H9 (cell line): Measurements from ENCODE around the gene DOCK2. TPM values are rescaled to one million over a fixed set of nuclear protein-coding genes. Genes with fewer than 3 reads are reported as not detected.

Experiments used
- DNase-seq: peaks from one replicate; pipeline ENCODE4 v3.0.0-alpha.2; 2017
- H2AFZ ChIP-seq: one replicate; pipeline ENCODE4 v1.6.1; 2013; ENCODE audit warnings: mild to moderate bottlenecking, low read length, control low read depth, moderate library complexity
- H2AK5ac ChIP-seq: 2 replicates; pipeline ENCODE4 v1.6.1; 2013; ENCODE audit warnings: low read length, control low read depth, mixed read lengths; ENCODE audit not compliant: insufficient read length
- H2BK120ac ChIP-seq: one replicate; pipeline ENCODE4 v1.6.1; 2013; ENCODE audit warnings: low read depth, mild to moderate bottlenecking, low read length, control low read depth, inconsistent platforms; ENCODE audit not compliant: poor library complexity, severe bottlenecking
- H2BK12ac ChIP-seq: 2 replicates; pipeline ENCODE4 v1.6.1; 2013; ENCODE audit warnings: low read length, control low read depth, mixed read lengths, low read depth; ENCODE audit not compliant: insufficient read length
- H2BK15ac ChIP-seq: 2 replicates; pipeline ENCODE4 v1.6.1; 2013; ENCODE audit warnings: low read depth, low read length, control low read depth
- H2BK20ac ChIP-seq: one replicate; pipeline ENCODE4 v1.6.1; 2013; ENCODE audit warnings: low read depth, mild to moderate bottlenecking, low read length, control low read depth, inconsistent platforms; ENCODE audit not compliant: poor library complexity, severe bottlenecking
- H2BK5ac ChIP-seq: 2 replicates; pipeline ENCODE4 v1.6.1; 2013; ENCODE audit warnings: low read length, control low read depth, mixed read lengths; ENCODE audit not compliant: insufficient read length
- H3K14ac ChIP-seq: 2 replicates; pipeline ENCODE4 v1.6.1; 2013; ENCODE audit warnings: low read length, control low read depth; ENCODE audit not compliant: insufficient read depth
- H3K18ac ChIP-seq: 2 replicates; pipeline ENCODE4 v1.6.1; 2013; ENCODE audit warnings: low read depth, mild to moderate bottlenecking, mixed read lengths, low read length, control low read depth; ENCODE audit not compliant: insufficient read length
- H3K23ac ChIP-seq: 2 replicates; pipeline ENCODE4 v1.6.1; 2013; ENCODE audit warnings: low read length, control low read depth, mixed read lengths, low read depth; ENCODE audit not compliant: insufficient read length
- H3K23me2 ChIP-seq: 2 replicates; pipeline ENCODE4 v1.6.1; 2013; ENCODE audit warnings: low read depth, mild to moderate bottlenecking, mixed read lengths, low read length, control low read depth; ENCODE audit not compliant: insufficient read length, poor library complexity, severe bottlenecking
- H3K27ac ChIP-seq: 2 replicates; pipeline ENCODE4 v1.5.1; 2013; ENCODE audit warnings: low read length, control low read depth, mixed read lengths, low read depth; ENCODE audit not compliant: insufficient read length
- H3K27me3 ChIP-seq: 2 replicates; pipeline ENCODE4 v1.6.1; 2013; ENCODE audit warnings: low read length, control low read depth, inconsistent platforms; ENCODE audit not compliant: insufficient read depth
- H3K4ac ChIP-seq: 2 replicates; pipeline ENCODE4 v1.6.1; 2013; ENCODE audit warnings: low read depth, mild to moderate bottlenecking, control low read depth, inconsistent platforms, low read length, moderate library complexity
- H3K4me1 ChIP-seq: 2 replicates; pipeline ENCODE4 v1.6.1; 2013; ENCODE audit warnings: low read length, control low read depth, inconsistent platforms; ENCODE audit not compliant: insufficient read depth
- H3K4me2 ChIP-seq: 2 replicates; pipeline ENCODE4 v1.6.1; 2013; ENCODE audit warnings: low read length, control low read depth, mixed read lengths; ENCODE audit not compliant: insufficient read length, insufficient read depth
- H3K56ac ChIP-seq: 2 replicates; pipeline ENCODE4 v1.6.1; 2013; ENCODE audit warnings: low read depth, mild to moderate bottlenecking, mixed read lengths, low read length, control low read depth; ENCODE audit not compliant: insufficient read length
- H3K79me1 ChIP-seq: 2 replicates; pipeline ENCODE4 v1.6.1; 2013; ENCODE audit warnings: low read depth, mild to moderate bottlenecking, moderate library complexity, low read length, control low read depth, inconsistent platforms; ENCODE audit not compliant: insufficient read depth, poor library complexity, severe bottlenecking
- H3K79me2 ChIP-seq: 2 replicates; pipeline ENCODE4 v1.6.1; 2013; ENCODE audit warnings: low read length, control low read depth, inconsistent platforms; ENCODE audit not compliant: insufficient read depth
- H3K9ac ChIP-seq: 2 replicates; pipeline ENCODE4 v1.6.1; 2013; ENCODE audit warnings: low read length, control low read depth, mixed read lengths; ENCODE audit not compliant: insufficient read length; ENCODE audit errors: extremely low read depth
- H3K9me3 ChIP-seq: one replicate; pipeline ENCODE4 v1.6.1; 2013; ENCODE audit warnings: low read depth, low read length, inconsistent platforms; ENCODE audit not compliant: control insufficient read depth
- H3T11ph ChIP-seq: one replicate; pipeline ENCODE4 v1.6.1; 2013; ENCODE audit warnings: mild to moderate bottlenecking, low read length, control low read depth, inconsistent platforms
- H4K20me1 ChIP-seq: one replicate; pipeline ENCODE4 v1.6.1; 2013; ENCODE audit not compliant: control insufficient read depth, insufficient read length, insufficient read depth
- H4K5ac ChIP-seq: 2 replicates; pipeline ENCODE4 v1.6.1; 2013; ENCODE audit warnings: low read depth, mild to moderate bottlenecking, mixed read lengths, low read length, control low read depth; ENCODE audit not compliant: insufficient read length
- H4K8ac ChIP-seq: replicated peaks from 2 replicates; pipeline ENCODE4 v1.6.1; 2013; ENCODE audit warnings: low read length, control low read depth, mixed read lengths, low read depth; ENCODE audit not compliant: insufficient read length
- H4K91ac ChIP-seq: 2 replicates; pipeline ENCODE4 v1.6.1; 2013; ENCODE audit warnings: low read depth, mild to moderate bottlenecking, moderate library complexity, mixed read lengths, low read length, control low read depth; ENCODE audit not compliant: insufficient read length
- H3K27ac Mint-ChIP-seq, 3 experiments: 2 replicates in 2 of 3; 3 replicates in 1 of 3; pipeline ENCODE4 v1.8.0; 2020 to 2021; ENCODE audit warnings: mixed read lengths in 3 of 3, mild to moderate bottlenecking in 1 of 3, moderate library complexity in 1 of 3
- H3K27me3 Mint-ChIP-seq: 2 replicates; pipeline ENCODE4 v1.8.0; 2021; ENCODE audit warnings: low read depth, mild to moderate bottlenecking, moderate library complexity, mixed read lengths
- H3K36me3 Mint-ChIP-seq, 3 experiments: 2 replicates in 2 of 3; 3 replicates in 1 of 3; pipeline ENCODE4 v1.8.0; 2020 to 2021; ENCODE audit warnings: low read depth in 3 of 3, mixed read lengths in 3 of 3; ENCODE audit not compliant: insufficient read depth in 1 of 3
- H3K4me1 Mint-ChIP-seq, 2 experiments: 2 replicates each; pipeline ENCODE4 v1.8.0; 2020; ENCODE audit warnings: mixed read lengths in 2 of 2
- H3K4me3 Mint-ChIP-seq, 2 experiments: 2 replicates in 1 of 2; 3 replicates in 1 of 2; pipeline ENCODE4 v1.8.0; 2020 to 2021; ENCODE audit warnings: mild to moderate bottlenecking in 2 of 2, mixed read lengths in 2 of 2, moderate library complexity in 1 of 2
- H3K9me3 Mint-ChIP-seq, 2 experiments: 2 replicates in 1 of 2; 3 replicates in 1 of 2; pipeline ENCODE4 v1.8.0; 2020; ENCODE audit warnings: mild to moderate bottlenecking in 2 of 2, mixed read lengths in 2 of 2, moderate library complexity in 1 of 2
- CTCF ChIP-seq: fragments of 200-600 bp; sonication (generic); conservative IDR thresholded peaks from 3 replicates; pipeline ENCODE4 v1.8.0; 2021; ENCODE audit warnings: antibody characterized with exemption, mild to moderate bottlenecking
- WGBS: extraction: QIAGEN DNeasy Blood & Tissue Kit; methylation state at CpG from one replicate; pipeline ENCODE4 v1.1.7; 2013; ENCODE audit warnings: missing lambda C conversion rate, low lambda C conversion rate, mixed read lengths; ENCODE audit not compliant: insufficient read length; ENCODE audit errors: extremely low coverage; 5-methylcytosine and 5-hydroxymethylcytosine counted together
- total RNA-seq: library from RNA; stranded (reverse); gene quantifications from 2 replicates; pipeline ENCODE4 v1.2.1, GENCODE V29; 2021

Gene DOCK2
- total RNA-seq, 1 experiment from 2014 or later = 7.8 TPM

GRCh38 chr5:169832304-169832703 lies 195.2 kb downstream of the DOCK2 start:
- Histone ChIP-seq H3K4ac (no peak overlapping the region), H4K91ac (no peak overlapping the region), H3K18ac (no peak overlapping the region), H2AK5ac (no peak overlapping the region), H3K27ac (no peak overlapping the region), H4K20me1 (no peaks in the 10 kb centered on the region), H2AFZ (no peak overlapping the region), H4K5ac (no peak overlapping the region), H3K79me2 (no peaks in the 10 kb centered on the region), H2BK20ac (no peak overlapping the region), H3K27me3 (no peaks in the 10 kb centered on the region), H3T11ph (no peak overlapping the region), H3K9ac (no peak overlapping the region), H3K23ac (no peak overlapping the region), H3K4me1 (no peaks in the 10 kb centered on the region), H2BK12ac (no peak overlapping the region), H2BK5ac (no peak overlapping the region), H3K9me3 (no peaks in the 10 kb centered on the region), H3K23me2 (no peaks in the 10 kb centered on the region), H3K4me2 (no peak overlapping the region), H3K14ac (peak overlapping the region; percentile 44; the same call in 1 of the 2 replicates), H2BK15ac (no peak overlapping the region), H2BK120ac (no peak overlapping the region), H3K79me1 (no peaks in the 10 kb centered on the region), H3K56ac (no peak overlapping the region), H4K8ac (no peak overlapping the region)
- H3K27me3 Mint-ChIP-seq = no peaks in the 10 kb centered on the region
- no peaks in the 10 kb centered on the region for H3K9me3 Mint-ChIP-seq
- H3K27ac Mint-ChIP-seq = no peak overlapping the region
- TF ChIP-seq CTCF = no peak
- no CpG with 5 or more reads among the region's 3 CpGs for WGBS
- peaks cover 0 to 6% of the 10 kb centered on the region in 2 experiments; a peak in 3 of 4 replicates for H3K4me1 Mint-ChIP-seq
- H3K36me3 Mint-ChIP-seq = no peaks in the 10 kb centered on the region
- no peak for DNase-seq
- H3K4me3 Mint-ChIP-seq = no peak overlapping the region
